NCI-H2227 (cell line): ENCODE results near the gene GINS2.

Experiments
- DNase-seq: peaks from one replicate; lab custom pipeline; 2025; ENCODE audit not compliant: unreplicated experiment; lab: John Stamatoyannopoulos, UW

GINS2 gene

GRCh38 chr16:85688586-85689284 lies at the start of gene GINS2:
GINS2 (minus strand) TSS chr16:85688954; CDS start chr16:85688898, 56 bp downstream.
- DNase-seq: peak; percentile 91

GRCh38 chr16:85736921-85737320 lies 48.2 kb upstream of the GINS2 start:
- DNase-seq: no peak

- DNase-seq: no peak
These were observed 47.2 kb upstream of the GINS2 start for GRCh38 chr16:85735946-85736345.

- no peak for DNase-seq
These were observed 46.5 kb upstream of the GINS2 start for GRCh38 chr16:85735225-85735635.

- DNase-seq: no peak
These were observed 45.7 kb upstream of the GINS2 start for GRCh38 chr16:85734311-85735017.

- no peak for DNase-seq
These were observed 45.1 kb upstream of the GINS2 start for GRCh38 chr16:85733839-85734170.

- no peak for DNase-seq
These were observed 44.5 kb upstream of the GINS2 start for GRCh38 chr16:85733155-85733838.

GRCh38 chr16:85731179-85731578 lies 42.4 kb upstream of the GINS2 start:
- no peak for DNase-seq

GRCh38 chr16:85730186-85730465 lies 41.4 kb upstream of the GINS2 start:
- DNase-seq: no peak

- DNase-seq: no peak
These were observed 40.9 kb upstream of the GINS2 start for GRCh38 chr16:85729452-85730185.

GRCh38 chr16:85728879-85729278 lies 40.1 kb upstream of the GINS2 start:
- no peak for DNase-seq

- DNase-seq: no peak
These were observed 36.2 kb upstream of the GINS2 start for GRCh38 chr16:85724936-85725335.

- DNase-seq: no peak
These were observed 35.5 kb upstream of the GINS2 start for GRCh38 chr16:85724126-85724879.

GRCh38 chr16:85722128-85722893 lies 33.6 kb upstream of the GINS2 start:
- DNase-seq: peak; percentile 12

GRCh38 chr16:85720302-85720637 lies 31.5 kb upstream of the GINS2 start:
- no peak for DNase-seq

- no peak for DNase-seq
These were observed 31.0 kb upstream of the GINS2 start for GRCh38 chr16:85719605-85720301.

GRCh38 chr16:85718682-85719081 lies 29.9 kb upstream of the GINS2 start:
- DNase-seq: no peak

GRCh38 chr16:85718153-85718477 lies 29.4 kb upstream of the GINS2 start:
- DNase-seq: no peak

- peak; percentile 78 for DNase-seq
These were observed 28.8 kb upstream of the GINS2 start for GRCh38 chr16:85717393-85718152.
